Central memory CD4-positive, alpha-beta T cell (primary cell): ENCODE results near the gene NUBP2.

Experiments
- DNase-seq: peaks from one replicate; pipeline ENCODE4 v3.0.0; 2022

Gene NUBP2

DNA sequence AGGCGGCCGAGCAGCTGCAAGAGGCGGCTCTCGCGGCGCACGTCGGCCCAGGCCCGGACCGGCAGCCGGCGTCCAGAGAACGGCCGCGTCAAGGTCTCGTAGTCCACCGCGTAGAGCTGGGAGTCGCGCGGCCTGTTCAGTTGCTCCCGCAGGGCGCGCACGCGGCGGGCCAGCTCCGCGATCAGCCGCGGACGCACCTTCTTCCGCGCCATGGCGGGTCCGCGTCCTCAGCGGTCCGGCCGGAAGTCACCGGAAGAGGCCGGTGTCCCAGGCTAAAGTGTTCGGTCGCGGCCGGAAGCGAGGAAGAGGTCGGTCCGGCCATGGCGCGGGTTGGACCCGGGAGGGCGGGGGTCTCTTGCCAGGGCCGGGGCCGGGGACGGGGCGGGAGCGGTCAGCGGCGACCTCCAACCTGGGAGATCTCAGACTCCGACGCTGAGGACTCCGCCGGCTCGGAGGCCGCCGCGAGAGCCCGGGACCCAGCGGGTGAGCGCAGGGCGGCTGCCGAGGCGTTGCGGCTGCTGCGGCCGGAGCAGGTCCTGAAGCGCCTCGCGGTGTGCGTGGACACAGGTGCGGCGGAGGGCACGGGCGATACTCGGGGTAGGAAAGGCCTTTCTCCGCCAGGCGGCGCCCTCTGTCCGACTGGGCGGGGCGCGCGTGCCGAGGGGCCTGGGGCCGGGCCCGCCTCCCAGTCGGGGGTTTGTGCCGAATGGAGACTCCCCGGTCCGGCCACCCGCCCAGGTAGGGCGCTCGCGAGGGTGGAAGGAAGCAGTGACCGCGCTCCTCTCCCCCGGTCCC is 9.7 kb upstream of the NUBP2 start, which contains the start of gene MRPS34:
Gene MRPS34 (minus strand): TSS at position 227 of the 795 bp plus-strand sequence. CDS start 15 bp downstream, at position 212.
- DNase-seq, result peak; percentile 69

DNA sequence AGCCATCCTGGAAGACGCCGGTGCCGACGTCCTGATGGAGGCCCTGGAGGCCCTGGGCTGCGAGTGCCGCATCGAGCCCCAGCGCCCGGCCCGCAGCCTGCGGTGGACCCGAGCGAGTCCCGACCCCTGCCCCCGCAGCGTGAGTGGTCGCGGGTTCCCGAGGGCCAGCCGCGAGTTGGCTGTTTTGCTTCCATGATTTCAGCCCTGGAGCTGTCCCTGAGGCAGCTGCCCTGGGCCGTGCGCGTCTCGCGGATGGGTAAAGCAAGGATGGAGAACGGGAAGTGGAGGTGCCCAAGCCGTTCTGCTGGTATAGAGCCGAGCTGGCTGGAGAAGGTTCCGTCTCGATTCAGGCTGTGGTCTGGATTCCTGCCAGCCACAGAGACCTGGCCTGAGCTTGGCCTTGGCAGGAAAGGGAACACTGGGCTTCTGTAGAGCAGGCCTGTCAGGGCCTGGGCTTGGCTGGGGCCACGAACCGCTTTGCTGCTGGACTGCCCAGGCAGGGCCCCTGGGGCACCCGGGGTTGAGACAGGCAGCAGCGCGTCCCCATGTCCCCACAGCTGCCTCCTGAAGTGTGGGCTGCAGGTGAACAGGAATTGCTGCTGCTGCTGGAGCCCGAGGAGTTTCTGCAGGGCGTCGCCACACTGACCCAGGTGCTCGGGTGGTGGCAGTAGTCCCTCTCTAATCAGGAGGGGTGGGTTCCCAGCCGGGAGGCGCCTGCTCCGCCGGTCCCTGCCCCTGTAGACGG is 8.9 kb upstream of the NUBP2 start:
- no peak for DNase-seq

DNA sequence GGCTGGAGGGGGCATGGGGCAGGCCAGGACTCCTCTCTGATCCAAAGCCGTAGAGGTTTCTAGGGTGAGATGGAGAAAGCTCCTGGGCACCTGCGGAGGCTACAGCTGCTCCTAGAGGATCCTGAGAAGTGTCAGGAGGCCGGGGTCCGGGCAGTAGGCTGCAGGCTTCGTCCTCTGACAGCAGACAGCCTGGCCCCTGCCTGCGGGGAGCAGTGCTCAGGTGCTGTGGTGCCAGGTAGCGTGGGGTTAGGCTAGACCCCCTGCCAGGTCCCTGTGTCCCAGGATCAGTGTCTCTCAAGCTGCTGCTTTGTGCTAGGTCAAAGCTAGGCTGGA is 8.3 kb upstream of the NUBP2 start:
- no peak for DNase-seq

DNA sequence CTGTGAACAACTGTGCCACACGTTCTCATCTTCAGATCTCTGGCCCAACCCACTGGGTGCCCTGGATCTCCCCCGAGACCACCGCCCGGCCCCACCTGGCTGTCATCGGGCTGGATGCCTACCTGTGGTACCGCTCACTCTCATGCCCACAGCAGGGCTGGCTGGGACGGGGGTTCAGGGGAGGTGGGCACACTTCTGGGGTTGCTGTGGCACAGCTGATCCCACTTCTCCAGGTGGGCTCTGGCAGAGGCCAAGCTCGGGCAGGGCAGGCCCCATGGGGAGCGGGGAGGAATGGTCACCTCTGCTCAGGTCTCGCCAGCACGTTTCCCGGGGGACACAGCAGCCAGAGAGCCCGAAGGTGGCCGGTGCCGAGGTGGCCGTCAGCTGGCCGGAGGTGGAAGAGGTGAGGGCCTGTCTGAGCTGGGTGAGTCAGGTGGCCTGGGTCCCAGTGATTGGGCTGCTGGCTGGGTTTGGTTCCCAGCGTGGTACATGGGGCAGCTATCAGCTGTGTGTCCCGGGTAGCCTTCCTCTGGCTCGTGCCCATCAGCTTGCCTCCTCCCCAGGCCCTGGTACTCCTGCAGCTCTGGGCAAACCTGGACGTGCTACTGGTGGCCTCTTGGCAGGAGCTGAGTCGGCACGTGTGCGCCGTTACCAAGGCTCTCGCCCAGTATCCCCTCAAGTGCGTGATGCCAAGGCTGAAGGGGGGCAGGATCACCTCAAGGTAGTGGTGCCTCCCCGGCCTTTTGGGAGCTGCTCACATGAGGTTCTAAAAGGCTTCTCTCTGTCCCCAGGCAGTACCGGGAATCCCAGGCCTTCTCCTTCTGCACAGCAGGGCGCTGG is 7.5 kb upstream of the NUBP2 start:
- no peak for DNase-seq

DNA sequence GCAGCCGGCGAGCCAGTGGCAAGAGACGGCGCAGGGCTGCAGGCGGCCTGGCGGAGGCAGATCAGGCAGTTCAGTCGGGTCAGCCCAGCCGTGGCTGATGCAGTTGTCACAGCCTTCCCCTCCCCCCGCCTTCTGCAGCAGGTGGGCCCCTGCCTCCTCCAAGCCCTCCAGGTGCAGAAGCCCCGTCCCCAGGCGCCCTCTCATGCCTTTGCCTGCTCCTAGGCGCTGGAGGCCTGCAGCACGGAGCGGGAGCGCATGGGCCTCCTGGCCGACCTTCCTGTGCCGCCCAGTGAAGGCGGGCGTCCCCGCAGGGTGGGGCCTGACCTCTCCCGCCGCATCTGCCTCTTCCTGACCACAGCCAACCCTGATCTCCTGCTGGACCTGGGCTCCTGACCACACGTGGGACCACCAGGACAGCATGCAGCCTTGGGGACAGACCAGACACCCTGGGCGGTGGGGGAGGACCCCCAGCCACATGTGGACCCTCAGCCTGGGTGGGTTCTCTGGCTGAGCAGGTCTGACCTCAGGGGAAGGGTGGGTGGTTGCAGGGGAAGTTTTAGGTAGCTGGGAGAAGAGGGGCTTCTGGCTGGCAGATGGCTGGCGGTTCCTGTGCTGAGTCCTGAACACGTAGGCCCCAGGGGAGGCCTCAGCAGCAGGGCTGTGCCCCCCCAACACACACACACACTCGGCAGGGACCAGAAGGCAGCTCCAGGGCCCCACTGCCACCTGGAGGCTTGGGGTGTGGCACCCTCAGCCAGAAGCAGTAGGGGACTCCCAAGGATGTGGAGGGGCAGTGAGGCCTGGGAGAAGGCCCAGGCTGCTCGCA is 6.7 kb upstream of the NUBP2 start:
- DNase-seq, result no peak

DNA sequence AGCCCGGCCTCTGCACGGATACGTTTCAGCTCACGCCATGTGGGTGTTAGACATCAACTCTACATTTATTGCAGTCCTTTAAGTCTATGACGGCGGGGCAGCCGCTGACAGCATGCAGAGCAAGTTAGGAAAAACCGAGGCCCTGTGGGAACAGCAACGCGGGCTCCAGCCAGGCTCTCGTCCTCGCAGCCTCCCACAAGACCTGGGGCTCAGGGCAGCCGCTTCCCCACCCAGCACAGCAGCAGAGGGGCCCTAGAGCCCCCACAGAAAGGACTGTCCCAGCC is 6.1 kb upstream of the NUBP2 start:
- no peak for DNase-seq

DNA sequence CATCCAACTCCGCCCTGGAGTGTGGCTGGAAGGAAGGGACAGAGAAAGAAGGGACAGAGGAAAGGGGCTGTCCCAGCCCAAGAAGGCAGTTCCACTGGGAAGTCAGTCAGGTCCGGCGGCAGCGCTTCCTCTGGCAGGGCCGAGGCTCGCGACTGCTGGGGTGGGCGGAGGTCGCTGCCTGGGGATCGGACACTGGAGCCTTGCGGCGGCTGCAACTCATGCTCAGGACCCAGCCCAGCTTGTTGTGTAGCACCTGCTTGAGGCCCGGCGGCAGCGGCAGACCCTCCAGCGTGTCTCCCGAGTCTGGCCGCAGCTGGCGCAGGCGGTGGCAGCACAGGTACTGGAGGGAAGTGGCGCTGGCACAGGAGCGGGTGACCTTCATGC is 5.8 kb upstream of the NUBP2 start:
- no peak for DNase-seq

DNA sequence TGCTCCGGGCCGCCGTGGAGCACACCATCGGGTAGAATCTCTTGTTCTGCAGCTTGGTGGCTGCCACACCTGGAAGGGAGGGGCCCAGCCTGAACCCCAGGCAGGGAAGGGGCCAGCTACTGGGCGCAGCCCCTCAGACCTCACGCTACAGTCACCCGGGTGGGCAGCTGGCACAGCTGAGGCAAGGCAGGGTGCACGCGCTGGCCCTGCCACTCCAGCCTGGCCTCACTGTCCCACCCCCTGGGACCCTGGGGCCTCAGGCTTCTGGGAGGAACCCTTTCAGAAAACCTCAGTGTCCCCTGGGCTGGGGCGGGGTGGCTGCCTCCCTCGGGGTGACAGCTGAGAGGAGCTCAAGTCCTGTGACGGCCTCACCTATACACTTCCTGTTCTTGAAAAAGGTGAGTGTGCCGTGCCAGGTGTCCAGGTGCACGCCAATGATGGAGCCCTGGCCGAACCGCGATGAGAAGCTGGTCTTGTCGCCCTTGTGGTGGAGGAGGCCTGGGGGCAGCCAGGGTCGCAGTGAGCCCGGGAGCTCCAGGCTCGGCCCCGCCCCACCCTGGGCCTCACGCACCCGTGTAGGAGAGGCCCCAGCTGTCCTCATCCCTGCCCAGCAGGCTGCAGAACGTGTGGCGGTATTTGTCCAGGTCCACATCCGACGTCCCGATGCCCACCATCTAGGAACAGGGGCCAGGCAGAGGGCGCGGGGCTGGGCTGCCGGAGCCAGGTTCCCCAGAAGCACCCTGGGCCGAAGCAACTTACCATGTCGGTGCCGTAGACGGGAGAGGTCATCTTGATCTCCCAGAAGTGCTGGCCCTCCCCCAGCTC is 5.2 kb upstream of the NUBP2 start:
- no peak for DNase-seq

DNA sequence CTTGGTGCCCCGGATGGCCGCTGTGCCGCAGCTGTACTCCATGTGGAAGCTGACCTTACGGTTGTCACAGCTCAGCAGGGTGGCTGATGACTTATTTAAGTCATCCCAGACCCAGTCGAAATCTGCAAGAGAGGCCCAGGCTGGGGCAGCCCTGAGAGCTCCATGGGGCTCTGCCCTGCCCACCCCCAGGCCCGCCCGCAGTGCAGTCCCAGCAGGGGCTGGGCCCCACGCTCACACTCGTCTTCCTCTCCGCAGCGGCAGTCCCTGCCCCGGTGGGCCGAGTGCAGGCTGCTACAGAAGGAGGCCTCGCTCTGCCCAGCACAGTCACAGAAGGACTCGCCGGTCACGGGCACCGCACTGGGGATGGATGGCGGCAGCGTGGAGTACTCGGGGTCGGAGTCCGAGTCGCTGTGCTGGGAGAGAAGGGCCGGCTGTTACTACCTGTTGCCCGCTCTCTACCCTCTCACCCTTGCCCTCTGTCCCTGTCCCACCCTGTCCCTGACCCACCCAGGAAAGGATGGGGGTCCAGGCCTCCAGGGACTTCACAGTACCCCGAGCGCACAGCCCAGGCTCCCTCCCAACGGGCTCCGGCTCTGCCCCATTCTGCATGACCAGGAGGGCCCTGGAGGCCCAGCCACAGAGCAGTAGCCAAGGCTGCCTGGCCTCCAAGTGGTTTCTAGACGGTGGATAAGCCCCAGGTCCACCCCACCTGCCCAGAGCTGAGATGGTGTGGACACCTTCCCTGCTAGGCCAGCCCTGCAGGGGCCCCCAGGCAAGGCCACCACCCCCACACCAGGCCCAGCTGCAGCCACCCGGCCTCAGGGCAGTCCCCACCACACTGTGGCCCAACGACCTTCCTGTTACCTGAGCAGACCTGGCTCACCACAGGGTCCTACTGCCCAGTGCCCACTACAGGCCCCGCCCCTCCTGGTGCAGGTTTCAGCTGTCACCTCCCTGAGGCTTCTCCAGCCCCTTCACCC is 4.3 kb upstream of the NUBP2 start:
- no peak for DNase-seq

DNA sequence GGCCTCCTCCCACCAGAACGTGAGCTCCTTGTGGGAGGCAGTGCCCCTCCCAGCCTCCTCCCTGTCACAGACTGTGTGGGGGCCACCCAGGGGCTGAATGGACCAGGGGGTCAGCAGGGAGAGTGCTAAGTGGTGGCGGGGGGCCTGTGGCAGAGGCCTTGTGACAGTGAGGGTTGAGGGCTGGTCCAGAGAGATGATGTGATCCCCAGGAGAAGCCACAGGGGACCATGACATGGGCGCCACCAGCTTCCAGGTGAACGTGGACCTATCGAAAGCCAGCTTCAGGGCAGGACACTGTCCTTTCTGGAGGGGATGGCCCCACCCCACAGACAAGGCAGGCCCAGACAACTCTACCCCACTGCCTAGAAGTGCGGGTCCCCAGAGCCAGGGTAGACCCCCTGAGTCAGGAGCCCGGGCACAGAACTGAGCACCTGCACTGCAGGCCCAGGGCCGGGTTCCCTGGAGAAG is 3.5 kb upstream of the NUBP2 start:
- DNase-seq, result no peak

DNA sequence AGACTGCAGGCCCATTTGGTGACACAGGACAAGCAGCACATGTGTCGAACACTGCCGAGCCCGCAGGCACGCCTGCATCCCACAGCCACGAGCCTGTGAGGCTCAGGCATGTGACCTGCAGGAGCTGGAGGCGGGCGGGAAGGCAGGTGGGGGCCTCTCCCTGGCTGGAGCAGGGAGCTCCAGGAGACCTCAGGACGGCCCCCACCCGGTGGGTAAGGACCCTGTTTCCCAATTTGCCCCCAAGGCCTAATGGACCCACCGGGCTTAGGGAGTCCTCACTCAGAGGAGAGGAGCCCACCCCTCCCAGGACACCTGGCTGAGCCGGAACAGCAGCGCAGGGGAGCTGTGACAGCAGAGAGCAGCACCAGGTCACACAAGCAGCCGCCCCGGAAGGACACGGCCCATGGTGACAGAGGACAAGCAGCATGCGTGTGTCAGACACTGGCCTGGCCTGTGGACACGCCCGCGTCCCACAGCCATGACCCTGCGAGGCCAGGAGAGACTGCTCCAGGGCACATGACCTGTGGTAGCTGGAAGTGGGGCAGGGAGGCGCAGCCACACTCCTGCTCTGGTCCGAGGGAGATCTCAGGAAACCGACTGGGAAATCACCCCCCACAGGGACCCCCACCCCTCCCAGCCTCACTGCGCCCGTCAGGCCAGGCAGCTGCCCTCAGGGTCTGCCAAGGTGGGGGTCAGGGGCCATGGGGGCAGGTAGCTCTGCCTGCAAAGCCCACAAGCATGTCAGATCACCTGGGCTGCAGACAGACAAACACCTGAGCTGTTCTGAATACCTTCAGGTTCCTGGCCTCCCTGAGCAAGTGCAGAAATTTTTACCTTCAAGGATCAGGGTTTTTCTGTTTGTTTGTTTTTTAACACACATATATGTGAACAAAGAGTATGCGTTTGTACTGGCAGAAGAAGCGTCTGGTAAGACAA is 2.8 kb upstream of the NUBP2 start:
- no peak for DNase-seq

DNA sequence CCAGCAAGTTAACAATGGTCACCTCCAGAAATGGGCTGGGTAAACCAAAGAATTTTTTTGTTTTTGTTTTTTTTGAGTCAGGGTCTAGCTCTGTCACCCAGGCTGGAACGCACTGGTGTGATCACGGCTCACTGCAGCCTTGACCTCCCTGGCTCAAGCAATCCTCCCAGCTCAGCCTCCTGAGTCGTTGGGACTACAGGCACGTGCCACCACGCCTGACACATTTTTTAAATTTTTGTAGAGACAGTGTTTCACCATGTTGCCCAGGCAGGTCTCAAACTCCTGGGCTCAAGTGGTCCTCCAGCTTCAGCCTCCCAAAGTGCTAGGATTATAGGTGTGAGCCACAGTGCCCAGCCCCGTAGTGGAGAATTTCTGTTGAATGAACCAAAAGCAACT is 2.1 kb upstream of the NUBP2 start:
- no peak for DNase-seq

DNA sequence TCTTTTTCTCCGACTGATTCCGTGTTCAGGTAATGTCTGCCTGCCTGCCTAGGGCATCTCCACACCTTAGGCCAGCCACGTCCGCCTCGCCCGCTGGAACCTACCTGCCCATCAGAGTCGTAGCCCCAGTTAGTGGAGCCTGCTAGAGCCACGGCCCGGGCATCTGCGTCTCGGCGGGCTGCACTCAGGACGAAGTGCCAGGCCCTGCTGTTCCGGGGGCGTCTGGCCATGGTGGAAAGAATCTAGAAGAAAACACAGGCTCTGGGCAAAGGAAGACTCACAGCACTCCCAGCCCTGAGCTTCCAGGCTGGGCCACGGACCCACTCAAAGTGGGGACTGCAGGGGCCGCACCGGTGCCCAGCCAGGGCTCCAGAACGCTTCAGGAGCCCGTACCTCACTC is 1.5 kb upstream of the NUBP2 start:
- no peak for DNase-seq

DNA sequence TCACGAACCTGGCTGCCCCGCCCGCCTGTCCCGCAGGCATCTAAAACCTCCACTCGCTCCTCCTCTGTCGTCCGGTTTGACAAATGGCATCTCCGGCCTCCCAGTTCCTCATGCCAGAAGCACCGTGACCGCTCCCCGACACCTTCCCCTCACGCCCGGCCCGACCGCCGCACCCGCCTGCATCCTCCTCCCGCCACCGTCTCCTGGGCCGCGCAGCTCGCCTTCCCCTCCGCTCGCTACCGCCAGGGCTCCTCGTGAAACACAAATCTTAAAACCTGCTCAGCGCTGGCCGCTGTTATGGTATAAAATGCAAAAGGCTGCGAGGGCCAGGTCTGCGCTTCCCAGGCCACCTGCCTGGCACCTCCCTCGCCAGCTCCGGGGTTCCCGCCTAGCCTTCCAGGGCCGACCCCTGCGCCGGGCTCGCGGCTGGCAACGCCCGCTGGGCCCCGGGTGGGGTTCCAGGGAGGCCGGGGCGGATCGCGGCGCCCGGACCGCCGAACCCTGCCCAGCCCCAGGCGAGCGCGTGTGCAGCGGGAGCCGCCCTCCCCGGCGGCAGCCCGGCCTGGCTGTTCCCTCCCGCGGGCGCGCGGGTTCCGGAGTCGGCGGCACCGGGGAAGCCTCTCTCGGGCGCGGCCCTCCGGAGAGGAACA is 877 bp upstream of the NUBP2 start:
- DNase-seq, result peak; percentile 32

DNA sequence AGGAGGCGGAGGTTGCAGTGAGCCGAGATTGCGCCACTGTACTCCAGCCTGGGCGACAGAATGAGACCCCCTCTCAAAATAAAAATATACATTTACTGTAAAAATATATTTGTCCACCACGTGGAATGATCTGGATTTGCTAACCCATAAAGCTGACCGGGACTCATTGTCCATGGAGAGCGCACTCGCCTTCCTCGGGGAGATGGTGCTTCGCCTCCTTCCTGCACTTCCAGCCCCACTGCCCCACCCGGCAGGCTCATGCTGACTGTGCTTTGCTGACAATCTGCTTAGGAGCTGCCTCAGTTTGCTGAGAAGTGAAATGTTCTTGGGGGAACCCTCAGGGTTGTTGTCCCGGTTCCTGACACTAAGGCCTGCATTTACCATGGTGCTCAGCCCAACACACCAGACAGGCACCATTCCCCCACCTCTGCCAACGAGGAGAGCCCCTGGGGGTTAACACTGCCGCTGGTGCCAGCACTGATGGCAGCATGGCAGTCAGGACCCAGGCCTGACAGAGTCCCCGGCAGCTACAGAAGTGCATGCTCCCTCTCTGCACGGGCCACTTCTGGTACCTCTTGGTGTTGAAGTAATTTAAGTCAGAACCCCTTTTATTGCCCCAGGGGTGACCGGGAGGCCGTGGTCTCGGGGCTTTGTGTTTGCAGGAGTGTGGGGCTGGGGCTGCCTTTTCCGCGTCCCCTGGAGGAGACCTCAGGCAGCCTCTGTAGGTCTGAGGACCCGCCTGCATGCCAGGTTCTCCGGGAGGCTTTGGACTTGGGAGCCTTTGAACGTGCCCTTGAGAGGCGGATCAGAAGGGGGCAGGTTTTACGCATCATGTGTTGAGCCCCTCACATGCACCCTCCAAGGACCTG is 2.5 kb downstream of the NUBP2 start:
- no peak for DNase-seq

DNA sequence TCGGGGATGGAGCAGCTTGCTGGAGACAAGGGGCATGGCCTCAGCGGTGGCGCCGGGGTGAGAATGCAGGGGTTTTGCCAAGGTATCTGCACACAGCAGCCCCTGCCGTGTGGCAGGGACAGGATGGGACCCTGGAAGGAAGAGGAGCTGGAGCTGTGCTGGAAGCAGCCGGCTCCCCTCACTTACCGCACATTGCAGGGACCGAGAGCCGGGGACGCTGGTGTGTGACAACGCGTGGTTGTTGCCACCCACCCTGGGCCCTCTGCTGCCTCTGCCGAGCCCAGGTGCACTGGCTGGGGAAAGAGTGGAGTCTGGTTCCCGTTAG is 3.0 kb downstream of the NUBP2 start:
- DNase-seq, result no peak

DNA sequence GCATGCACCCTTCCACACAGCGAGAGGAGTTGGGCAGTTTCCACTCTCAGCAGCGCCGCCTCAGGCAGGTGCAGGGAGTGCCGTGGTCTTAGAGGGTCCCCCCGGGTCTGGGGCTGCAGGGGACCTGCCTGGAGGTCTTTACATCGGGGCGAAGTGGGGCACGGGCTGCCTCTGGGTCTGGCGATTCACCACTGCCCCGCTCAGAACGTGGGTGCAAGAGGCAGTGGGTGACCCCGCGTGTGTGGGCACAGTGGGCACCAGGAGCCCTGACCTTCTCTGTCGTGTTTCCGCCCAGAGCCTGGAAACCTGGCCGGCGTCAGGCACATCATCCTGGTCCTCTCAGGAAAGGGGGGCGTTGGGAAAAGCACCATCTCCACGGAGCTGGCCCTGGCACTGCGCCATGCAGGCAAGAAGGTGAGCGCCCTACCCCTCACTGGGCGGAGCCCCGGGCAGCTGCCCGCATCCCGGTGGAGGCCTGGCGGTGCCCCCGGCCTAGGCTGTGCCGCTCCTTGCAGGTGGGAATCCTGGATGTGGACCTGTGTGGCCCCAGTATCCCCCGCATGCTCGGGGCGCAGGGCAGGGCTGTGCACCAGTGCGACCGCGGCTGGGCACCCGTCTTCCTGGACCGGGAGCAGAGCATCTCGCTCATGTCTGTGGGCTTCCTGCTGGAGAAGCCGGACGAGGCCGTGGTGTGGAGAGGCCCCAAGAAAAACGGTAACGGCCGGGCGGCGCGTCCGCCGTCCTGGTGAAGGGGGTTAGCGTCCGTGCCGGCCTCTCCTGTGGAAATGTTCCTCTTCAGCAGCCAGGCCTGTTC is 3.7 kb downstream of the NUBP2 start:
- DNase-seq, result no peak
